Measurements from ENCODE around the gene COL24A1. TPM values are rescaled to one million over a fixed set of nuclear protein-coding genes. Genes with fewer than 3 reads are reported as not detected.
"Not testable (repeated sequence)": the region's sequence is repeated elsewhere in the genome, so short reads cannot be mapped to it uniquely, and the experiment has no call there.

Gene COL24A1
- total RNA-seq, 4 donors from 2014 or later = 1.2 to 4.7 (median 3.3) TPM

DNA sequence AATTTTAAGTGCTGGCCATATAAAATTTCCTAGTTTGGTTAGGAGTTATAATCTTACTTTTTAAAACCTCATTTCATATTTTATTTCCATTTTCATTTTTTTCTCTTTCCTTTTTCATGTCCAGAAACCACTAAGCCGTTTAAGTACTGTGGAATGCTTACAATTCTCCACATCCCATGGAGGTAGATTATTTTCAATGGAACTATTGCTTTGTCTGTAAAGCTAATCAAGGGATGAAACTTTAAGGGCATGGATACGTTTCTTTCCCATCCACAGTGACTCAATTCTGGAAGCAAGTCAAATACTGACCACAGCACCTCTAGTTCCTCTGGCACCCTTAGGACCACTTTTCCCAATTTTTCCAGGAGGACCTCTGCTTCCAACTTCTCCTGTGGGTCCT, 309.2 kb downstream of the COL24A1 start:
- Histone ChIP-seq H3K4me3 (no peak overlapping the region), H3K27ac (no peak overlapping the region), H3K36me3 (no peaks in the 10 kb centered on the region), H3K27me3 (no peaks in the 10 kb centered on the region), H3K4me1 (no peaks in the 10 kb centered on the region), H3K9me3 (no peaks in the 10 kb centered on the region)
- ATAC-seq = no peak
- 62 to 78% methylated on average over 2 of the region's 2 CpGs for WGBS, 2 donors (ENCODE audit: low coverage in 1 of 2)
- TF ChIP-seq POLR2AphosphoS5 (IDR thresholded peaks at IDR 0.05) (no peak), POLR2A (IDR thresholded peaks at IDR 0.05) (no peak), EP300 (IDR thresholded peaks at IDR 0.05) (no peak)
- TF ChIP-seq, protein P1, sequence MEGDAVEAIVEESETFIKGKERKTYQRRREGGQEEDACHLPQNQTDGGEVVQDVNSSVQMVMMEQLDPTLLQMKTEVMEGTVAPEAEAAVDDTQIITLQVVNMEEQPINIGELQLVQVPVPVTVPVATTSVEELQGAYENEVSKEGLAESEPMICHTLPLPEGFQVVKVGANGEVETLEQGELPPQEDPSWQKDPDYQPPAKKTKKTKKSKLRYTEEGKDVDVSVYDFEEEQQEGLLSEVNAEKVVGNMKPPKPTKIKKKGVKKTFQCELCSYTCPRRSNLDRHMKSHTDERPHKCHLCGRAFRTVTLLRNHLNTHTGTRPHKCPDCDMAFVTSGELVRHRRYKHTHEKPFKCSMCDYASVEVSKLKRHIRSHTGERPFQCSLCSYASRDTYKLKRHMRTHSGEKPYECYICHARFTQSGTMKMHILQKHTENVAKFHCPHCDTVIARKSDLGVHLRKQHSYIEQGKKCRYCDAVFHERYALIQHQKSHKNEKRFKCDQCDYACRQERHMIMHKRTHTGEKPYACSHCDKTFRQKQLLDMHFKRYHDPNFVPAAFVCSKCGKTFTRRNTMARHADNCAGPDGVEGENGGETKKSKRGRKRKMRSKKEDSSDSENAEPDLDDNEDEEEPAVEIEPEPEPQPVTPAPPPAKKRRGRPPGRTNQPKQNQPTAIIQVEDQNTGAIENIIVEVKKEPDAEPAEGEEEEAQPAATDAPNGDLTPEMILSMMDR (IDR thresholded peaks at IDR 0.05) = no peak

GRCh38 chr1:85846706-85847105, 309.9 kb downstream of the COL24A1 start:
- Histone ChIP-seq H3K27me3 (no peaks in the 10 kb centered on the region), H3K36me3 (no peaks in the 10 kb centered on the region), H3K4me1 (no peaks in the 10 kb centered on the region), H3K27ac (no peak overlapping the region), H3K4me3 (no peak overlapping the region), H3K9me3 (no peaks in the 10 kb centered on the region)
- 74 to 83% methylated on average over 3 of the region's 3 CpGs for WGBS, 2 donors (ENCODE audit: low coverage in 1 of 2)
- no peak for ATAC-seq
- TF ChIP-seq EP300 (IDR thresholded peaks at IDR 0.05) (no peak), POLR2AphosphoS5 (IDR thresholded peaks at IDR 0.05) (no peak), POLR2A (IDR thresholded peaks at IDR 0.05) (no peak)
- TF ChIP-seq, protein P1 (IDR thresholded peaks at IDR 0.05) = no peak

DNA sequence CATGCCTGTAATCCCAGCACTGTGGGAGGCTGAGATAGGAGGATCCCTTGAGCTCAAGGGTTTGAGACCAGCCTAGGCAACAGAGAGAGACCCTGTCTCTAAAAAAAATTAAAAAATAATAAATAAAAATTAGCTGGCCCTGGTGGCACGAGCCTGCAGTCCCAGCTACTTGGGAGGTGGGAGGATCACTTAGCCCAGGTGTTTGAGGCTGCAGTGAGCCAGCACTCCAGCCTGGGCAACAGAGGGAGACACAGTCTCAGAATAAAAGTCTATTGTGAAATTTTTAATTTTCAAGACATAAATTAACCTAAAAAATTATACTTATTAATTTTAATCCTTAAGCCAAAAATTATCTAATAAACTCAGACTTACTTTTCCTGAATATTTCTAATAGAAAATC, 317.1 kb downstream of the COL24A1 start:
- no peak for TF ChIP-seq POLR2AphosphoS5 (IDR thresholded peaks at IDR 0.05)
- TF ChIP-seq POLR2A (IDR thresholded peaks at IDR 0.05) = no peak
- no peak for TF ChIP-seq EP300 (IDR thresholded peaks at IDR 0.05)
- TF ChIP-seq, protein P1 (IDR thresholded peaks at IDR 0.05) = no peak
- Histone ChIP-seq H3K36me3 (no peaks in the 10 kb centered on the region), H3K4me3 (no peak overlapping the region), H3K27me3 (no peaks in the 10 kb centered on the region), H3K27ac (no peak overlapping the region), H3K4me1 (no peaks in the 10 kb centered on the region), H3K9me3 (no peaks in the 10 kb centered on the region)
- WGBS, 2 donors (ENCODE audit: low coverage in 1 of 2) = 45 to 60% methylated on average over 1 of the region's 1 CpG
- no peak for ATAC-seq

- H3K36me3 ChIP-seq = no peaks in the 10 kb centered on the region
- H3K4me3 ChIP-seq = no peak overlapping the region
- no peaks in the 10 kb centered on the region for H3K27me3 ChIP-seq
- 69 to 77% methylated on average over 2 of the region's 2 CpGs for WGBS, 2 donors (ENCODE audit: low coverage in 1 of 2)
- H3K9me3 ChIP-seq = no peaks in the 10 kb centered on the region
- no peak overlapping the region for H3K27ac ChIP-seq
- no peak for ATAC-seq
- TF ChIP-seq POLR2A (IDR thresholded peaks at IDR 0.05) = no peak
- no peak for TF ChIP-seq EP300 (IDR thresholded peaks at IDR 0.05)
- TF ChIP-seq, protein P1 (IDR thresholded peaks at IDR 0.05) = no peak
- TF ChIP-seq POLR2AphosphoS5 (IDR thresholded peaks at IDR 0.05) = no peak
- no peaks in the 10 kb centered on the region for H3K4me1 ChIP-seq
These were observed 318.3 kb downstream of the COL24A1 start for GRCh38 chr1:85838238-85838637.

DNA sequence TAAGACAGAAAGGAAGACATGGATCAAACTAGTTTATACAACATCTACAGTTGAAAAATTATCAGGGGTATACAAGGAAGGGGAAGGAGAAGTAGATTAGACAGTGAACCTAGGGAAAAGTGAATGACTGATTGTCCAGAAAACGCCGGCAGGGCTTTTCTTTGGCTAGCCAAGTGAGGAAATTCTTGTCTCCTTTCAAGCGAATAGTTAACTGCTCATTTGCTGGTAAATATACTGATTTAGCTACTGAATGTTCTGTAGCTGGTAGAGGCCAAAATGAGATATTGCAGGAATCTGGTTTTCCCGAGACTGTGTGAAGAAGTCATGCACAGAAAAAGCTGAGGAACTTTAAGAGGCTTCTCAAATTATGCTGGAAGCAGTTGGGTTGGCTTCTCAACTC, 319.8 kb downstream of the COL24A1 start:
- no peak overlapping the region for H3K4me3 ChIP-seq
- WGBS, 2 donors (ENCODE audit: low coverage in 1 of 2) = 33 to 41% methylated on average over 3 to 4 of the region's 4 CpGs
- H3K27ac ChIP-seq = no peak overlapping the region
- ATAC-seq = no peak
- H3K36me3 ChIP-seq = no peaks in the 10 kb centered on the region
- TF ChIP-seq POLR2A (IDR thresholded peaks at IDR 0.05) (no peak), EP300 (IDR thresholded peaks at IDR 0.05) (no peak), POLR2AphosphoS5 (IDR thresholded peaks at IDR 0.05) (no peak)
- TF ChIP-seq, protein P1 (IDR thresholded peaks at IDR 0.05) = no peak
- H3K27me3 ChIP-seq = no peaks in the 10 kb centered on the region
- H3K9me3 ChIP-seq = no peaks in the 10 kb centered on the region
- no peaks in the 10 kb centered on the region for H3K4me1 ChIP-seq

DNA sequence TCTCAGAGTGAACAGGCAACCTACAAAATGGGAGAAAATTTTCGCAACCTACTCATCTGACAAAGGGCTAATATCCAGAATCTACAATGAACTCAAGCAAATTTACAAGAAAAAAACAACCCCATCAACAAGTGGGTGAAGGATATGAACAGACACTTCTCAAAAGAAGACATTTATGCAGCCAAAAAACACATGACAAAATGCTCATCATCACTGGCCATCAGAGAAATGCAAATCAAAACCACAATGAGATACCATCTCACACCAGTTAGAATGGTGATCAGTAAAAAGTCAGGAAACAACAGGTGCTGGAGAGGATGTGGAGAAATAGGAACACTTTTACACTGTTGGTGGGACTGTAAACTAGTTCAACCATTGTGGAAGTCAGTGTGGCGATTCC, 323.4 kb downstream of the COL24A1 start:
- not testable (repeated sequence) for H3K27me3 ChIP-seq, H3K4me3 ChIP-seq, ATAC-seq, H3K36me3 ChIP-seq, H3K9me3 ChIP-seq, H3K27ac ChIP-seq, H3K4me1 ChIP-seq
- WGBS, 2 donors (ENCODE audit: low coverage in 1 of 2) = 86 to 100% methylated on average over 1 of the region's 2 CpGs
